Measurements from ENCODE around the gene GSTA1. TPM values are rescaled to one million over a fixed set of nuclear protein-coding genes. Genes with fewer than 3 reads are reported as not detected.
"Not testable (repeated sequence)": the region's sequence is repeated elsewhere in the genome, so short reads cannot be mapped to it uniquely, and the experiment has no call there.

The GSTA1 gene
- total RNA-seq, 2 donors from 2014 or later, result not detected

- Histone ChIP-seq H3K4me1 (no peaks in the 10 kb centered on the region), H3K9me3 (no peaks in the 10 kb centered on the region), H3K27ac (no peak overlapping the region)
Measured at GRCh38 chr6:52760105-52760765, 43.4 kb downstream of the GSTA1 start.

DNA sequence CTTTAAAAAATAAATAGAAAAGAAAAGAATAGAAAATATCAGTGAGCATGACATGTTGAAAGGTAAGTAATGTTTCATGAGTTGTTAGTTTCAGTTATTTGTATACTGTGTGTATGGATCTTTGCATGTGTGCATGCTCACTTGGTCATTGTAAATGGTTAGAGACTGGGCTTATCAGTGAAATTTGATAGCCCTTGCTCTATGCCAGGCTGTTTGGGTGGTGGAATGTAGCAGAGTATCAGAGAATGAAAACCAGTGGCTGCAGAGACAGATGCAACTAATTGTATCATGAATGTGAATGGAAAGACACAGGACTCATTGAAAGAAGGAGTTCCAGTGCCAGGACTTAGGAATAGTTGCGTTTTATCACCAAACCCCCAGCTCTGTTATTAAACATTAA, 44.5 kb downstream of the GSTA1 start:
- no peaks in the 10 kb centered on the region for H3K4me1 ChIP-seq
- no peak overlapping the region for H3K4me3 ChIP-seq
- no peaks in the 10 kb centered on the region for H3K9me3 ChIP-seq
- H3K27ac ChIP-seq, result no peak overlapping the region
- no peaks in the 10 kb centered on the region for H3K36me3 ChIP-seq
- DNase-seq (ENCODE audit: low spot score), result no peak
- H3K27me3 ChIP-seq, result no peaks in the 10 kb centered on the region
- TF ChIP-seq, protein P1, sequence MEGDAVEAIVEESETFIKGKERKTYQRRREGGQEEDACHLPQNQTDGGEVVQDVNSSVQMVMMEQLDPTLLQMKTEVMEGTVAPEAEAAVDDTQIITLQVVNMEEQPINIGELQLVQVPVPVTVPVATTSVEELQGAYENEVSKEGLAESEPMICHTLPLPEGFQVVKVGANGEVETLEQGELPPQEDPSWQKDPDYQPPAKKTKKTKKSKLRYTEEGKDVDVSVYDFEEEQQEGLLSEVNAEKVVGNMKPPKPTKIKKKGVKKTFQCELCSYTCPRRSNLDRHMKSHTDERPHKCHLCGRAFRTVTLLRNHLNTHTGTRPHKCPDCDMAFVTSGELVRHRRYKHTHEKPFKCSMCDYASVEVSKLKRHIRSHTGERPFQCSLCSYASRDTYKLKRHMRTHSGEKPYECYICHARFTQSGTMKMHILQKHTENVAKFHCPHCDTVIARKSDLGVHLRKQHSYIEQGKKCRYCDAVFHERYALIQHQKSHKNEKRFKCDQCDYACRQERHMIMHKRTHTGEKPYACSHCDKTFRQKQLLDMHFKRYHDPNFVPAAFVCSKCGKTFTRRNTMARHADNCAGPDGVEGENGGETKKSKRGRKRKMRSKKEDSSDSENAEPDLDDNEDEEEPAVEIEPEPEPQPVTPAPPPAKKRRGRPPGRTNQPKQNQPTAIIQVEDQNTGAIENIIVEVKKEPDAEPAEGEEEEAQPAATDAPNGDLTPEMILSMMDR (IDR thresholded peaks at IDR 0.05), result no peak

More at GRCh38 chr6:52760105-52760765, 43.4 kb downstream of the GSTA1 start:
- no peak overlapping the region for H3K4me3 ChIP-seq
- TF ChIP-seq, protein P1 (IDR thresholded peaks at IDR 0.05), result no peak
- H3K27me3 ChIP-seq, result no peaks in the 10 kb centered on the region
- H3K36me3 ChIP-seq, result no peaks in the 10 kb centered on the region
- no peak for DNase-seq (ENCODE audit: low spot score)

- H3K27ac ChIP-seq; H3K4me1 ChIP-seq; H3K9me3 ChIP-seq; DNase-seq (ENCODE audit: low spot score); H3K4me3 ChIP-seq; H3K27me3 ChIP-seq; H3K36me3 ChIP-seq: not testable (repeated sequence)
Measured at GRCh38 chr6:52757651-52758338, 45.8 kb downstream of the GSTA1 start.

GRCh38 chr6:52754443-52754842, 49.2 kb downstream of the GSTA1 start:
- Histone ChIP-seq H3K36me3 (no peaks in the 10 kb centered on the region), H3K4me3 (no peak overlapping the region), H3K9me3 (no peaks in the 10 kb centered on the region), H3K27me3 (no peaks in the 10 kb centered on the region), H3K27ac (no peak overlapping the region), H3K4me1 (no peaks in the 10 kb centered on the region)
- DNase-seq (ENCODE audit: low spot score), result no peak
- TF ChIP-seq, protein P1 (IDR thresholded peaks at IDR 0.05), result no peak

DNA sequence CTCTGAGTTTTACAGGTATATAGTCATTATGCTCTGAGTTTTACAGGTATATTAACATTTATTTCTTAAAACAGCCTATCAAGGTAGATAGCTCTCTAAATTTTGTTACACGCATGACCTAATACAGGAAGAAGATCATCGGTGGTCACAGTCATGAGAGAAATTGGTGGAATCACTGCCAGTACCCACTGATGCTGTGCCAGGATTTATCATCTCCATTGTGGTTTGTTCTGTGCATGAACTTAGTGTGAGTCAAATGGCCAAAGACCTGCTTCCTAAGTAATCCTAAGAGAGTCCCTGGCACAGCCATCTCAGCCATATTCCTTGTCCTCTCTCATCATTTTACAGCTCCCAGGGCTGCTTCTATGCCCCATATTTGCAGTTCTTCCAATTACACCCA, 50.5 kb downstream of the GSTA1 start:
- H3K27ac ChIP-seq; H3K36me3 ChIP-seq; H3K9me3 ChIP-seq; H3K27me3 ChIP-seq; DNase-seq (ENCODE audit: low spot score); H3K4me1 ChIP-seq; H3K4me3 ChIP-seq: not testable (repeated sequence)

DNA sequence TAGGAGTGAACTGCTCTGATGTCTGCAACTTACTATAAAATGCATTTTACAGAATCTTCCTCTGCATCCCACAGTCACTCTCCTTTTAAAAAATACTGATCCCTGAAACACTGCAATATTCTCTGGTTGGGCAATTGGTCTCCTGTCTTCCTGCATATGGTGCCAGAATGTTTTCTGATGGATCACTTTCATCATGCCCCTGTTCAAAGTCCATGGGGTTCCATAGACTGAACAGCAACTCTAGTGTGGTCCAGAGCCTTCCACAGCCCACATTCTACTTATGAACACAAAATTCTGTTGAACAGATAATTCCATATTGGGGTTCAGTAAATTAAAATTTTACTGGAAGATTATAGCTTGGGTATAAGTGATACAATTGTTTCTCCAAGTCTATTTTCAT, 51.3 kb downstream of the GSTA1 start:
- DNase-seq (ENCODE audit: low spot score), result no peak
- no peak overlapping the region for H3K4me3 ChIP-seq
- TF ChIP-seq, protein P1 (IDR thresholded peaks at IDR 0.05), result no peak
- H3K27me3 ChIP-seq, result no peaks in the 10 kb centered on the region
- no peaks in the 10 kb centered on the region for H3K36me3 ChIP-seq
- H3K27ac ChIP-seq, result no peak overlapping the region
- H3K9me3 ChIP-seq, result no peaks in the 10 kb centered on the region
- no peaks in the 10 kb centered on the region for H3K4me1 ChIP-seq
